Measurements from ENCODE around the gene CASTOR1.

CASTOR1 gene

GRCh38 chr22:30284172-30284571 lies 5.1 kb downstream of the CASTOR1 start:
- DNase-seq: no peak

GRCh38 chr22:30283342-30283741 lies 6.0 kb downstream of the CASTOR1 start:
- no peak for DNase-seq

- no peak for DNase-seq
Measured at GRCh38 chr22:30282616-30283046, 6.7 kb downstream of the CASTOR1 start.

- no peak for DNase-seq
Measured at GRCh38 chr22:30280505-30280904, 8.8 kb downstream of the CASTOR1 start.

GRCh38 chr22:30279932-30280331 lies 9.4 kb downstream of the CASTOR1 start:
- no peak for DNase-seq

- no peak for DNase-seq
Measured at GRCh38 chr22:30279046-30279788, 10.1 kb downstream of the CASTOR1 start.

GRCh38 chr22:30277547-30278344 lies 11.6 kb downstream of the CASTOR1 start:
- DNase-seq: no peak

- no peak for DNase-seq
Measured at GRCh38 chr22:30276039-30276438, 13.3 kb downstream of the CASTOR1 start.

- DNase-seq: no peak
Measured at GRCh38 chr22:30275625-30276024, 13.7 kb downstream of the CASTOR1 start.

- no peak for DNase-seq
Measured at GRCh38 chr22:30274437-30274812, 14.9 kb downstream of the CASTOR1 start.

- DNase-seq: no peak
Measured at GRCh38 chr22:30273711-30274436, 15.4 kb downstream of the CASTOR1 start.

- DNase-seq: no peak
Measured at GRCh38 chr22:30272781-30273601, 16.3 kb downstream of the CASTOR1 start.

- no peak for DNase-seq
Measured at GRCh38 chr22:30270832-30271231, 18.5 kb downstream of the CASTOR1 start.

- DNase-seq: no peak
Measured at GRCh38 chr22:30268331-30268730, 21.0 kb downstream of the CASTOR1 start.

GRCh38 chr22:30267382-30268302 lies 21.7 kb downstream of the CASTOR1 start:
- DNase-seq: no peak

- no peak for DNase-seq
Measured at GRCh38 chr22:30266445-30267381, 22.6 kb downstream of the CASTOR1 start, which contains the start of gene OSM. TSS of gene OSM (minus strand) at chr22:30266851. CDS start at chr22:30266799, 52 bp downstream.

GRCh38 chr22:30265823-30266444 lies 23.4 kb downstream of the CASTOR1 start:
- no peak for DNase-seq

GRCh38 chr22:30265131-30265720 lies 24.1 kb downstream of the CASTOR1 start:
- DNase-seq: no peak

- no peak for DNase-seq
Measured at GRCh38 chr22:30263883-30264282, 25.4 kb downstream of the CASTOR1 start.
